ENCODE data around the gene SCT.

SCT gene

DNA sequence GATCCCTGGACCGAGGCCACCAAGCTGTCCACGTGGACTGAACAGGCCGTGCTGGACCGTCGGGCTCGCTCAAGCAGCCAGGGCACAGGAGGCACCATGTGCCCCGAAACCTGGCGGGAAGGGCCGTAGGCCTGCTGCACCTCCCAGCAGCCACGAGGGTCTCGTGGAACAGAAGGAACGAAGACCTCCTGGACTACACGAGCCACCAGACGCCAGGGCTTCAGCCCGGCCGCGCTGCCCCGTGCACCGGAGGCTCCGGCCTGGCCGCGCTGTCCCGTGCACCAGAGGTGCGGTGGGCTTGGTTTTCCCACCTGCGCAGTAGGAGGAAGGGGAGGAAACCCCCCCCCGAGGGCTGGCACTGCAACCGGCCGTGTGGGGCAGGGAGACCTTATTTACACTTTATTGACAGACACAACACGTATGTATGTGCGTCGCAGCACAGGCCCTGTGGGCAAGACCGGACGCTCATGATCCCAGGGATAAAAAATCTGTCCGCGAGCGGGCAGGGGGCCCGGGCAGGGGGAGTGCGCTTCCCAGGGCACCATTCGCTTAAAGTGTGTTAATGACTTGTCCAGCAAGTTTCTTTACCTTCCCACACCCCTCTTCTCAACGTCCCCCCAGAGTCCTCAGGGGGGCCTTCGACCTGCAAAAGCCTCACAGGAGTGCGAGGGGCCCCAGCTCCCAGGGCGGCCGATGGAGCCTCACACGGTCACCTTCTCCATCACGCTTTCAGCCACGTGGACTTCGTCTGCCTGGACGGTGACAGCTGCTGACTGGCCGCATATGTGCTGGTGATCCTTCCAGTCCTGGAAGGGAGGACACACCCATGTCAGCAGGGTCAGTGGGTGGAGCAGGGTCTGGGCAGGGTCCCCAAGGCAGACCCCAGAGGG lies 17.1 kb upstream of the SCT start:
- no peak for DNase-seq

DNA sequence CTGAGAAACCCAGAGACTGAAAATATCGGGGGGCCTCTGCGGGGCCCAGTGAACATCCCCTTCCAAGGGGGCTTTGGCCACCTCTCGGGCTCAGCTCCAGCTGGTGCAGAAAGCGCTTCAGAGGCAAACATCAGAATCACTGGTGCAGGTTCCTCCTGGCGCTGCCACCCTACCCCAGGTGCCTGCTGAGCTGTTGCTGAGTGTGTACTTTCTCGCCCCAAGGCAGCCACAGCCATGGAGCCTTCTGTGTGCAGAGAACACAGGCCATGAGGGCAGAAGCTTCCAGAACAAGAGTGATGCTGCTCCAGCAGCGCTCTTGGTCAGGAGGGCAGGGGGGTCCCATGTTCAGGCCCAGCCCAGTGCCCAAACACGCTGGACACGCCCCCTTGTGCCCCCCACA lies 16.4 kb upstream of the SCT start:
- DNase-seq = no peak

DNA sequence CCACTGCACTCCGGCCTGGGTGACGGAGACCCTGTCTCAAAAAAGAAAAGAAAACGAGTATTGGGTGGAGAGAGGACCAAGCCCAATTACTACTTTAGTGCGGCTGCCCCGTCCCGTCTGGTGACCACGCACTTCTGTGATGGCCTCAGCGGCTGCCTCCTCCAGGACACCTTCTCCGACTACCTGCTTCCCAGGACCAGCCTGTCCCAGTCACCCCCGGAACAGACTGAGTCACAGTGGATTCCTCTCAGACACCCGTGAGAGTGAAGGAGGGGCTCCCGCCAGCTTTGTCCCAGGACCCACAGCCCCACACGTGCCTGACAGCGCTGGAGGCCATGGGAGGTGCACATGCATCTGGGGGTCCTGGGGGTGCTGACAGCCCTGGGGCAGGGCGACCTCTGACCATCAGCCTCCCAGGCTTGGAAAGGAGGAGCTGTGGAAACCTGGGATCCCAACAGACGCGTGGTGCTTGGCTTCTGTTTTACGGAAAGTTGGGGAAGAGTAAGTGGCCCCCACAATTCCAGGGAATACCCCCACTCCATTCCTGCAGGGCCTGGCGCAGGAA lies 14.9 kb upstream of the SCT start:
- DNase-seq = no peak

DNA sequence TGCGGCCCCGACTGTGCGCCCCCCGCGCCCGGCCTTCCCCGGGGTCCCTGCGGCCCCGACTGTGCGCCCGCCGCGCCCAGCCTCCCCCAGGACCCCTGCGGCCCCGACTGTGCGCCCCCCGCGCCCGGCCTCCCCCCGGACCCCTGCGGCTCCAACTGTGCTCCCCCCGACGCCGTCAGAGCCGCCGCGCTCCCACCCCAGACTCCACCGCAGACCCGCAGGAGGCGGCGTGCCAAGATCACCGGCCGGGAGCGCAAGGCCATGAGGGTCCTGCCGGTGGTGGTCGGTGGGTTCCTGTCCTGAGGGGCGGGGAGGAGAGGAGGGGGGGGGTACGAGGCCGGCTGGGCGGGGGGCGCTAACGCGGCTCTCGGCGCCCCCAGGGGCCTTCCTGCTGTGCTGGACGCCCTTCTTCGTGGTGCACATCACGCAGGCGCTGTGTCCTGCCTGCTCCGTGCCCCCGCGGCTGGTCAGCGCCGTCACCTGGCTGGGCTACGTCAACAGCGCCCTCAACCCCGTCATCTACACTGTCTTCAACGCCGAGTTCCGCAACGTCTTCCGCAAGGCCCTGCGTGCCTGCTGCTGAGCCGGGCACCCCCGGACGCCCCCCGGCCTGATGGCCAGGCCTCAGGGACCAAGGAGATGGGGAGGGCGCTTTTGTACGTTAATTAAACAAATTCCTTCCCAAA lies 13.2 kb upstream of the SCT start:
- DNase-seq = no peak

DNA sequence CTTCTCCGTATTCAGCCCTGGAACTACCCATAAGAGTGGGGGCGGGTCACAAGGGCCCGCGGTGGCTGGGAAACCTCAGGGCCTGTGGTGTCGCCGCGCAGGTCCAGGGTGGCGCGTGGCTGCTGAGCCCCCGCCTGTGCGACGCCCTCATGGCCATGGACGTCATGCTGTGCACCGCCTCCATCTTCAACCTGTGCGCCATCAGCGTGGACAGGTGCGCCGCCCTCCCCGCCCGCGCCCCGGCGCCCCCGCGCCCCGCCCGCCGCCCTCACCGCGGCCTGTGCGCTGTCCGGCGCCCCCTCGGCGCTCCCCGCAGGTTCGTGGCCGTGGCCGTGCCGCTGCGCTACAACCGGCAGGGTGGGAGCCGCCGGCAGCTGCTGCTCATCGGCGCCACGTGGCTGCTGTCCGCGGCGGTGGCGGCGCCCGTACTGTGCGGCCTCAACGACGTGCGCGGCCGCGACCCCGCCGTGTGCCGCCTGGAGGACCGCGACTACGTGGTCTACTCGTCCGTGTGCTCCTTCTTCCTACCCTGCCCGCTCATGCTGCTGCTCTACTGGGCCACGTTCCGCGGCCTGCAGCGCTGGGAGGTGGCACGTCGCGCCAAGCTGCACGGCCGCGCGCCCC lies 12.5 kb upstream of the SCT start:
- DNase-seq = no peak

DNA sequence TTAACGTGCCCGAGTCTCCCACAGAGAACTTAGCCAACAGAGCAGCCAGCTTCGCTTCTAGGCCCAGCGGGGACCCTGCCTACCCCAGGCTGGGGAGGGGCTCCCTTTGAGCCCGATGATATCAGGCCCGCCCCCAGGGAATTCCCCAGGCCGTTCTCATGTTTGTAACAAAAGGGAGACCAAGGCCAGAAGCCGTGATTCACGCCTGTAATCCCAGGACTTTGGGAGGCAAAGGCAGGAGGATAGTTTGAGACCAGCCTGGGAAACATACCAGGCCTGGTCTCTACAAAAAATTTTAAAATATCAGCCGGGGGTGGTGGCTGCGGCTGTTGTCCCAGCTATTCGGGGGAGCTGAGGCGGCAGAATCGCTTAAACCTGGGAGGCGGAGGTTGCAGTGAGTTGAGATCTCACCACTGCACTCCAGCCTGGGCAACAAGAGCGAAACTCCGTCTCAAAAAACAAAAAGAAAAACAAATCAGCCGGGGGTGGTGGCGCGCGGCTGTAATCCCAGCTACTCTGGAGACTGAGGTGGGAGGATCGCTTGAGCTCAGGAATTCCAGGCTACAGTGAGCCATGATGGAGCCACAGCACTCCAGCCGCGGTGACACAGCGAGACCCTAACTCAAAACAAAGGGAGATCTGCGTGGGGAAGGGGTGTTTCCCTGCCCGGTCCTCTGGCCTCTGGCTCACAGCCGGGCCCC lies 11.8 kb upstream of the SCT start:
- no peak for DNase-seq

DNA sequence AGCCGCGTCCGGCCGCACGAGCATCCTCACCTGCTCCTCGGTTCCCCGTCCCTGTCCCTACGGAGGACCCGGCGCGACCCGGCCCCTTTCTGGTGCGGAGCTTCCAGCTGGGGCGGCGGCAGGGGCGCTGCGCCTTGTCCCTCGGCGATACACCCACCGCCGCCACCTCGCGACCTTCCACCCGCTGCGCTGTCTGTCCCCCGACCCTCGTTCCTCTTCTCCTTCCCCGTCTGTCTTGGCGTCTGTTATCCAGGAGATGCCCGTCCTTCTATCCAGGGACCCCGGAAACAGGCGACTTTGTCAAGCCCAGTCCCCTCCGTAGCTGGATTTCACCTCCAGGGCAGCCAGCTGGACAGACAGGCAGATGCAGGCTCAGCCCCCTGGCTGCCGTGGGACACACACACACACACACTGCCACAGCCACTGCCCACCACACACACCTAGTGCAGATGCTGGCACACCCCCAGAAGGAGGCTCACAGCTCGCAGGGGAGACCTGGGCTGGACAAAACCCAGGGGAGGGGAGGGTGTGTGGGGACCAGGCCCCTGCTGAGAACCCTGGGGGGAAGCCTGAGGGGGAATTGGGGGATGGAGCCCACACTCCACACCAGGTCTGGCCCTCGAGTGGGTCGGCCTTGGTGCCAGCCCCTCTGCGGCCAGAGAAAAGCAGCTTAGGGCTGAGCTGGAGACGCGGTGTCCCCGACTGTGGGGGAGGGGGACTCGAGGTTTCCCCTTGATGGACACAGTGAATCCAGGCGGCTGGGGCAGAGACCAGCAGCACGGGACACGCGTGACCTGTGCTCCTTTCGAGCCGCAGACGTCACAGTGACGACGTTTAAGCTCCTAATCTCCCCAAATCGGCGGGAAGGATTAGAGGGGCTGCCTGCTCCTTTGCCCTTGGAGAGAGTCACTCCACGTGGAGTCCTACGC lies 10.9 kb upstream of the SCT start:
- no peak for DNase-seq

DNA sequence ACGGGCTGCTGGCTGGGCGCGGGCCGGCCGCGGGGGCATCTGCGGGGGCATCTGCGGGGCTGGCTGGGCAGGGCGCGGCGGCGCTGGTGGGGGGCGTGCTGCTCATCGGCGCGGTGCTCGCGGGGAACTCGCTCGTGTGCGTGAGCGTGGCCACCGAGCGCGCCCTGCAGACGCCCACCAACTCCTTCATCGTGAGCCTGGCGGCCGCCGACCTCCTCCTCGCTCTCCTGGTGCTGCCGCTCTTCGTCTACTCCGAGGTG lies 10.3 kb upstream of the SCT start:
- DNase-seq = no peak

DNA sequence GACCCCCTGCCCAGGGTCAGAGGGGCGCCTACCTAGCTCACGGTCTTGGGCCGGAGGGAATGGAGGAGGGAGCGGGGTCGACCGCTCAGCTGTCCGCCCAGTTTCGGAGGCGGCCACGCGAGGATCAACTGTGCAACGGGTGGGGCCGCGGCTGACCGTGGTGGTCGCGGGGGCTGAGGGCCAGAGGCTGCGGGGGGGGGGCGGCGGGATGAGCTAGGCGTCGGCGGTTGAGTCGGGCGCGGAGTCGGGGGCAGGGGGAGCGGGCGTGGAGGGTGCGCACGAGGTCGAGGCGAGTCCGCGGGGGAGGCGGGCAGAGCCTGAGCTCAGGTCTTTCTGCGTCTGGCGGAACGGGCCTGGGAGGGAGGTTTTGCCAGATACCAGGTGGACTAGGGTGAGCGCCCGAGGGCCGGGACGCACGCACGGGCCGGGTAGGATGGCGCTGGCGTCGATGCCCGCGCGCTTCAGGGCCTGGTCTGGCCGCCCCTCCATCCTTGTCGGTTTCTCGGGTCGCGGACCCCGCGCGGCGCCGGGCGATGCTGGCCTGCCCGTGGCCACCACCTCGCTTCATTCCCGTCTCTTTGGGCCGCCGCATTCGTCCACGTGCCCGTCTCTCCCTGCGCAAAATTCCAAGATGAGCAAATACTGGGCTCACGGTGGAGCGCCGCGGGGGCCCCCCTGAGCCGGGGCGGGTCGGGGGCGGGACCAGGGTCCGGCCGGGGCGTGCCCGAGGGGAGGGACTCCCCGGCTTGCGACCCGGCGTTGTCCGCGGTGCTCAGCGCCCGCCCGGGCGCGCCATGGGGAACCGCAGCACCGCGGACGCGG lies 9.7 kb upstream of the SCT start, which contains the start of gene DRD4:
TSS of gene DRD4 (plus strand) at position 759 of the 822 bp plus-strand sequence. CDS start at position 795, 36 bp downstream.
- no peak for DNase-seq

DNA sequence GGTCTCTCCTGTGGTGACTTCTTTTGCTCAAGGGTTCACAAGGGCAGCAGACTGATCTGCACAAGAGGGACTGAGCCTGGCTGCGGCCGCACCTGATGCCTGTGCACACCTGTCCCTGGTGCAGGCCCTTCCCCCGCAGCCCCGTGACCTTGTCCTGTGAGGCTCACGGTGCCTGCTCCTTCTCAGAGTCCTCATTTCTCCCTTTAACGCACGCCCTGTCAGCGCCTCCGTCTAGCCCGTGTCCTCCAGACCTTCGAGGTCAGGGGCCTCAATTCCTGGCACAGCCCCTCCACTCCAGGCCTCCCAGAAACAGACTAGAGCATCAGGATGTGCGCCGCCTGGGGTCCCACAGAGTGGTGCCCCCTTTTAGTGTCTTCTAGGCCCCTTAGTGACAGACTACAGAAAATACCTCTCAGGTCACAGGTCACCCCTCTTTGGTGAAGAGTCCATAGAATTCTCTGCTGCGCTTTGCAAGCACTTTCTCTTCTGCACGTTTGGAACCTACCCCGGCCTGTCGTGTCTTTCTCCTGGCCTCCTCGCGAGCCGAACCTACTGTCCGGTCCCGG lies 9.0 kb upstream of the SCT start:
- no peak for DNase-seq

DNA sequence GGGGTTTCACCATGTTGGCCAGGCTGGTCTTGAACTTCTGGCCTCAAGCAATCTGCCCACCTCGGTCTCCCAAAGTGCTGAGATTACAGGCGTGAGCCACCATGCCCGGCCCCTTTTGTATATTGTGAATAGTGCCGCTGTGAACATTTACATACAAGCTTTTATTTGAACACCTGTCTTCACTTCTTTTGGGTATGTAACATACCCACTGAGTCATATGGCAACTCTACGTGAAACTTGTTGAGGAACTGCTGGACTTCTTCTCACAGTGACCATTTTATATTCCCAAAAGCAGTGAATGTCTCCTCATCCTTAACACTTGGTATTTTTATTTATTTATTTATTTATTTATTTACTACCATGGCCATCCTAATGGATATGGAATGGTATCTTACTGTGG lies 3.9 kb upstream of the SCT start:
- no peak for DNase-seq

DNA sequence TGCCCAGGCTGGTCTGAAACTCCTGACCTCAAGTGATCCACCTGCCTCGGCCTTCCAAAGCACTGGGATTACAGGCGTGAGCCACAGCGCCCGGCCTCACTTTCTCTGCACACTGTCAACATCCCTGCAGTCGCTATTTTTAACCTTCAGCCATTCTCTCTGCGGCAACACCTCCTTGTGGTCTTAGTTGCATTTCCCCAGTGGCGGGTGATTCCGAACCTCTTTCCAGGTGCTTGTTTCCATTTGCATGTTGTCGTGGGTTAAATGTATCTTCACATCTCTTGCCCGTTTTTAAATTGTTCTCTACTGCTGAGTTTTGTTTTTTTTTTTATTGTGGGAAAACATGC lies 2.2 kb upstream of the SCT start:
- no peak for DNase-seq

DNA sequence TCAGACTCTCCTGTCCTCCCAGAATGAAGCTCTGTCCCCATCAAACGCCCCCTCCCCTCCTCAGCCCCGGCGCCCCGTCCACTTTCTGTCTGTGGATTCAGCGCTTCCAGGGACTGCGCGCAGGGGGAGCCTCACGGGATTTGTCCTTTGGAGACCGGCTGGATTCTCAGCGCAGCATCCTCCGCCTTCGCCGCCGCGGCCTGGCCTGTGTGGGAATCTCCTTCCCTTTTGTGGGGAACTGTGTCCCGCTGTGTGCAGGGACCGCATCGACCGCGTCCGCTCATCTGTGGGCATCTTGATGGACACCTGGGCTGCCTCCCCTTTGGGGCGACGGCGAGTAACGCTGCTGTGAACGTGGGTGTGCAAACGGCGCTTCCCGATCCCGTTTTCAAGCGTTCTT lies 1.1 kb upstream of the SCT start:
- no peak for DNase-seq

DNA sequence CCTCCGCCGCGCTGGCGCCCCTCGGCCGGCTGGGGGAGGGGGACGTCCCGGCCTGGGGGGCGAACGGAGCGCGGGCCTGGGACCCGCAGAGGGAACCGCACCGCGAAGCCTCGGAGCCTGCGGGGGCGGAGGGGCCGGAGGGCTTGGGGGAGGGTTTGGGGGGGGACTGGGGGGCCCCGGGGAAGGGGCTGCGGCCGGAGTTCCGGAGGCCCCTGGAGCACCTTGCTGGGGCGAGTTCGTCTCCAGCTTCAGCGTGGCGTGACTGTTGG lies 261 bp upstream of the SCT start:
- DNase-seq = no peak

DNA sequence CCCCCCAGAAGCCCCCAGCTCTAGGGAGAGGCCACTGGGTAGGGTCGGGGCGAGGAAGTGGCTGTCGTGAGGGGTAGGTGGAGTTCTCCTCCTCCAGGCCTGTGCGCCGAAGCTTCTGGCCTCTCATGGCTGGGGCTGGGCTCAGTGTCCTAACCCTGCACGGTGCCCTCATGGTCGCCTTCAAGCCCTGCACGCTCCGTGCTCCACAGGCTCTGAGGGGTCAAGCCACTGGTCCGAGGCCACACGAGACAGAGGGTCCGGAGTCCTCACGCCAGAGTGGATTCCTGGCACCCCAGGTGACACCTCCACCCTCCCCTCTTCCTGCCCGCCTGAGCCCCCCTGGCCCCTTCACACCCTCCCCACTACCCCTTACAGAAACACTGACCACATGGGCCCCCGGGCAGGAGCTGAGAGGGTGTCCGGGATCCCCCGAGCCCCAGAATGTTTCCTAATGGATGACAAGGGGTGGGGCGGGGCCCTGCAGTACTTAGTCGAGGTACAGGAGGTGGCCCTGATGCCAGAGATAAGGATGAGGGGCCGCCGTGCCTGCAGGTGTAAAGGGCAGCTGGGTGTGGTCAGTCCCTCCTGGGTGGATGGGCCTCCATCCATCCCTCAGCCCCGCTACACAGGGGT lies 1.2 kb downstream of the SCT start:
- DNase-seq = no peak

DNA sequence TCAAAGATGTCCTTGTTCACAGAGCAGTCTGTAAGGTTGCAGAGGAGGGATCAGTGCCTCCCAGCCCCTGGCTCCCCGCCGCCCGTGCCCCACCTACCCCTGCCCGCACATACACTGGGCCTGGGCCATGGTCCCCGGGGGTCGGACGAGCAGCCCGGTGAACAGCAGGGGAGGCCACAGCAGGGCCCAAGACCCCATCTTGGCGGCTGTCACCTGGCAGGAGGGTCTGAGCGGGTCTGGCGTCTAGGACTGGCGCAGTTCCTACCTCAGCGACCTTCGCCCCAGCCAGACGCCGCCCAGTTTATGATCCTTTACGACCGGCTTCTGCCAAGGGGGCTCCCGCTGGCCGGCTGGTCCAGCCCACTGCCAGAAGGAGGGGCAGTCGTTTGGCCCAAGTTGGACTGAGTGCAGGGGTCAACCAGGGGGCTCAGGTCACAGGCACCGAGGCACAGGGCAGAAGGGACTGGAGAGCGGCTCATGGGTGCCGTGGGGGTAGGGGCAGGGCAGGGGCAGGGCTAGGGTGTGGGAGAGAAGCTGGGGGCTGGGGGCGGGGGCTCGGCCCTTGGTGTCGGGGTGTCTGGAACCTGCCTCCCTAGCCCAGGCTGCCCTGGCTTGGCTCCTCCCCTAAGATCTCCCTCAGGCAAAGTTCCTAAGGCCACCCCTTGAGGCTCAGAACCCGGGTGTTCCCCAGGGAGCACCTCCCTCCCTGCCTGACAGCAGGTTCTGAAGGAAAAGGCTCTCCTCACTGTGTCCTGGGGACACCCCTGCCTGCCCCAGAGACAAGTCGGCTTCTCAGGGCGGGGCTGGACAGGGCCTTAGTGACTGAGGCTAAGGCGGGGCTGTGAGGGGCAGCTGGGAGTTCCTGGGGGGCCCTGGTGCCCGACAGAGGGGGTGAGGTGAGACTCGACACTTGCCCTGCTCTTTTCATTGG lies 2.0 kb downstream of the SCT start, which contains the start of gene CDHR5:
TSS of gene CDHR5 (minus strand) at position 251 of the 931 bp plus-strand sequence. CDS start at position 198, 53 bp downstream.
- DNase-seq = no peak

DNA sequence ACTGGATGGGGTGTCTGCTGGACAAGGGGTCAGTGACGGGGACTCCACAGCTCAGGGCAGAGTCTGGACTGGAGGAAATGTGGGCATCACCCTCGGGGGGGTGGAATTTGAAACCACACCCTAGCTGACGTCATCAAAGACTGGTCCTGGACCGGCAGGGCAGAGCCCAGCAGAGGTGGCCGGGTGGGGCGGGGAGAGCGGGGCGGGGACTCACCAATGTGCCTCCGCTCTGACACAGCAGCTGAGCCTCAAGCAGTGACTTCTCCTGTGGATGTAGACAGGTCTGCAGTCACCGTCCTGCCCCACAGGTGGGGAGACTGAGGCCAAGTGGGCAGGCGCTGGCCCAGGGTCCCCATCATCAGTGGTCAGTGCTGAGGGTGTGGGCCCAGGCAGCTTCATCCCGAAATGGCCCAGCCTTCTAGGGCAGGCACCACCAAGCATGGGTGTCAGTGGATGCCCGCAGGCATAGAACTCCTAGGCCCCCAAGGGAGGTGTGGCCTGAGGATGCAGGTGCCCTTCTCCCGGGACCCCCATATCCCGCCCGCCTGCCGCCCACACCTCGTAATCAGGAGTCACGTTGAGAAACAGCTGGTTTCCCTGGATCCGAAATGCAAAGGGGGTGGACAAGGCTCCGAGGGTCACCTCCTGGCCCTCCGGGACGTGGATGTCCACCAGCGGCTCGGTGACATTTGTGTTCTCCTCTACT lies 2.8 kb downstream of the SCT start:
- DNase-seq = no peak

DNA sequence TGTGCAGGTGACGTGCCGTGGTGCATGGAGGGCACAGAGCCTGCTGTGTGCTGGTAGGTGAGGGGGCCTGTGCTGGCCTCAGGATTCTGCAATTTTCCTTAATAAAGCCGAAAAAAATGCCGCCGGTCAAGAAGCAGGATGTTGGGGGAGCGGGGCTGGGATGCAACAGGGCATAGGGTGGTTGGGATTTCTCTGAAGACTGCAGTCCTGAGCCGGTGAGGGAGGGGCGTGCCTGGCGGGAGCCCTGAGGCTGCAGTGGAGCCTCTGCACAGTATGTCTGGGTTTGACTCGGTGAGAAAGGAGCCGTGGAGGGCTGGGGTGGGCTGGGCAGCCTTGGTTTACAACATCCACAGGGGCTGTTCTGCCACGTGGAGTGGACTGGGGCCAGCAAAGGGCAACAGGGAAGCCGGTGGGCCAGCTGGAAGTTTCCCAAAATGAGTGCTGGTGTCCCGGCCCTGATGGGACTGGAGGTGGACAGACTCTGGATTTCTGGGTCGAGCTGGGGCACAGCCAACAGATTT lies 3.6 kb downstream of the SCT start:
- DNase-seq = no peak

Measured in NCI-H510A (cell line).